Inflammatory macrophage treated with lipopolysaccharide for 4 hours (primary cell): ENCODE measurements around the gene TMEM185A.
"Not testable (repeated sequence)": the region's sequence is repeated elsewhere in the genome, so short reads cannot be mapped to it uniquely, and the experiment has no call there.

ENCODE experiments used
- DNase-seq: peaks from one replicate; pipeline ENCODE4 v3.0.0-alpha.2; 2020

The TMEM185A gene

DNA sequence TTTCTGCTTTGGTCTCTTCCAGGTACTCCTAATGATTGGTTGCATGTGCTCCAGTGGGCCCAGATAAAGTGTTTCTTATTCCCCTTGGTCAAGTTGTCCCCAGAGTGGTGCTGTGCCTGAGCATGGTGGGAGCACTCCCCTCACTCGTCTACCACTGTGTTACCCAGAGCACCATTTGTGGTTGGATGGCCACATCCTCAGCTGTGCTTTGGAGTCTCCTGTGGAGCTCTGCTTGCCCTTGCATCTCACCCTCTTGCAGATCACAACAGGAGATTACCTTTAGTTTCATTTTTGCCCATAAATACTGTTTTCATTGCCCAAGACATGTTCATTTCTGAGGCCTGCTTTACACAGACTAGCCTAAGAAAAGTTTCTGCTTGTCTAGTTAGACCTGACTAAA is 81.1 kb downstream of the TMEM185A start:
- not testable (repeated sequence) for DNase-seq

DNA sequence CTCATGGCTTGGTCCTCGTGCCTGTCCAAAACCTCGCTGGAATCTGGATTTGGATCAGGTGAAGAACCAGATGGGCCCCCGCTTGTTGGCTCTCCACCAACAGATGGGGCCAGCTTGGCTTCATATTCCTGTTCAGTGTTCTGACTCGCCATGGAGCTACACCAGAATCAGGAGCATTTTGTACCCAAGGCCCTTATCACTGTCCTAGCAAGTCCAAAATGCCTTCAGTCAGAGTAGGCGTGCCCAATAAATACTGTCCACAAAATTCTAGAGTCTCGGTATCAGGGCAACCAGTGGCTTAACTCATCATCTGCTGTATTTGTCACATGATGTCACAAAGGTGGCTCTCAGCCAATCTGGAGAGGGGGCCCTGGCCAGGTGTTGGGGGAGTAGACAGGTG is 81.9 kb downstream of the TMEM185A start, which contains the start of gene HSFX3:
TSS of gene HSFX3 (minus strand) at position 224 of the 400 bp plus-strand sequence. CDS start at position 152, 72 bp downstream.
- not testable (repeated sequence) for DNase-seq

DNA sequence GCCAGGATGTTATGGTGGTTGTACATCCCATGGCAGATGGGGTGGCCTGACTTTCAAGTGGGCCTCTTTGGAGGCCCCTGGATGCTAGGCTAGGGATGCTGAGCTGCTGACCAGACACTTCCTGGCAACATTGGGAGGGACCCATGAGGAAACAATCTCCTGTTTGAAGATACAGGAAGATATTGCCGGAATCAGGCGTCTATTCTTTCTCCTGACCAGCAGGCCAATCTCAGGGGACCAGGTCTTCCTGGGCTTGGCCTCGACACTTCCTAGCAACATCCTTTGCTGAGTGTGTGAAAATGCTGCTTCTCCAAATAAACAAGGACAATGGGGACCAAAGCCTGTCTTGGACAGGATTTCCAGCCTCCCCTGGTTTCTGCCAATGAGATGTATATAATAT is 83.8 kb downstream of the TMEM185A start:
- not testable (repeated sequence) for DNase-seq

DNA sequence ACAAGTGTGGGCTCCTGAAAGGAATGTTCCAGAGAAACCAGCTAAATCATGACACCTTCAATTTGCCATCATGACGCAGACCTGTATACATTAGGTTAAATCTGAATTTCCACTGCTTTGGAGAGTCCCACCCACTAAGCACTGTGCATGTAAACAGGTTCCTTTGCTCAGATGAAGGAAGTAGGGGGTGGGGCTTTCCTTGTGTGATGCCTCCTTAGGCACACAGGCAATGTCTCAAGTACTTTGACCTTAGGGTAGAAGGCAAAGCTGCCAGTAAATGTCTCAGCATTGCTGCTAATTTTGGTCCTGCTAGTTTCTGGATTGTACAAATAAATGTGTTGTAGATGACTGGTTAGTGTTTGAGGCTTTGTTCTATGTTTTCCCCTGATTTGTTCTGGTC is 84.6 kb downstream of the TMEM185A start:
- not testable (repeated sequence) for DNase-seq
